Ishikawa (cell line): ENCODE results near the gene CACNA1C.

Experiments used
- CEBPB ChIP-seq: IDR thresholded peaks from 2 replicates; pipeline ENCODE4 v1.6.1; 2012
- CREB1 ChIP-seq: IDR thresholded peaks from 2 replicates; pipeline ENCODE4 v1.6.1; 2012; ENCODE audit warnings: low read depth
- EGR1 ChIP-seq: IDR thresholded peaks from 2 replicates; pipeline ENCODE4 v1.6.1; 2012
- EP300 ChIP-seq: IDR thresholded peaks from 2 replicates; pipeline ENCODE4 v1.6.1; 2012; ENCODE audit warnings: borderline replicate concordance
- FOXM1 ChIP-seq: IDR thresholded peaks from 2 replicates; pipeline ENCODE4 v1.6.1; 2012; ENCODE audit warnings: low read depth, borderline replicate concordance
- MAX ChIP-seq: IDR thresholded peaks from 2 replicates; pipeline ENCODE4 v1.6.1; 2012
- NFIC ChIP-seq: IDR thresholded peaks from 2 replicates; pipeline ENCODE4 v1.6.1; 2012
- RAD21 ChIP-seq: IDR thresholded peaks from 2 replicates; pipeline ENCODE4 v1.6.1; 2012; ENCODE audit warnings: low read depth
- TAF1 ChIP-seq: IDR thresholded peaks from 2 replicates; pipeline ENCODE4 v1.6.1; 2012; ENCODE audit warnings: low read depth, mild to moderate bottlenecking
- TCF12 ChIP-seq: IDR thresholded peaks from 2 replicates; pipeline ENCODE4 v1.6.1; 2012; ENCODE audit warnings: low read depth
- TEAD4 ChIP-seq: IDR thresholded peaks from 2 replicates; pipeline ENCODE4 v1.6.1; 2012
- YY1 ChIP-seq: IDR thresholded peaks from 2 replicates; pipeline ENCODE4 v1.6.1; 2012; ENCODE audit warnings: low read depth
- ZBTB7A ChIP-seq: IDR thresholded peaks from 2 replicates; pipeline ENCODE4 v1.6.1; 2012; ENCODE audit warnings: low read depth
- TF ChIP-seq, protein P1 (sequence below): IDR thresholded peaks from 2 replicates; pipeline ENCODE4 v1.6.1; 2012
- TF ChIP-seq, protein P2 (sequence below): IDR thresholded peaks from 2 replicates; pipeline ENCODE4 v1.6.1; 2012; ENCODE audit warnings: low read depth, mild to moderate bottlenecking

CACNA1C gene

GRCh38 chr12:2562400-2562799 lies 509.6 kb downstream of the CACNA1C start:
- TF ChIP-seq EP300 (no peak), TAF1 (no peak), NFIC (no peak), TEAD4 (no peak), YY1 (no peak), RAD21 (no peak), CREB1 (no peak), CEBPB (no peak)

DNA sequence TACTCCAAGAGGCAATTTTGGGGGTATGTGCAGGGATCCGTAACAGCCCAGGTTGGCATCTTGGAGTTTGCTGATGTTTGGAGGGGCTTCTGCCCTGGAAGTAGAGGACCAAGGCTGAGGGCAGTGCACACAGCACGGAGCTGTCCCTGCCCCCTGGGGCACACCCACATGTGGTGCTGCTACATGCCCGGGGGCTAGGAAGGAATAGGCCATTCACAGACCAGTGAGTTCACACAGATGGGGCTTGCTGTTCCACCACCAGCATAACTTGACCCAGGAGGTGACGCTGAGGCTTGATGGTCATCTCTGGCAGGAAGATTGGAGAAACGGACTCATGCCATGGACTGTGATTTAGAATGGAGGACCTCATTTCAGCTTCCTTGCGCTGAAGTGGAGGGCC lies 510.9 kb downstream of the CACNA1C start:
- TF ChIP-seq FOXM1 (no peak), EP300 (no peak), YY1 (no peak), ZBTB7A (no peak), MAX (no peak), CEBPB (no peak), NFIC (no peak), TEAD4 (no peak), TAF1 (no peak), EGR1 (no peak)
- TF ChIP-seq, protein P1, sequence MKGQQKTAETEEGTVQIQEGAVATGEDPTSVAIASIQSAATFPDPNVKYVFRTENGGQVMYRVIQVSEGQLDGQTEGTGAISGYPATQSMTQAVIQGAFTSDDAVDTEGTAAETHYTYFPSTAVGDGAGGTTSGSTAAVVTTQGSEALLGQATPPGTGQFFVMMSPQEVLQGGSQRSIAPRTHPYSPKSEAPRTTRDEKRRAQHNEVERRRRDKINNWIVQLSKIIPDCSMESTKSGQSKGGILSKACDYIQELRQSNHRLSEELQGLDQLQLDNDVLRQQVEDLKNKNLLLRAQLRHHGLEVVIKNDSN: no peak
- TF ChIP-seq, protein P2, sequence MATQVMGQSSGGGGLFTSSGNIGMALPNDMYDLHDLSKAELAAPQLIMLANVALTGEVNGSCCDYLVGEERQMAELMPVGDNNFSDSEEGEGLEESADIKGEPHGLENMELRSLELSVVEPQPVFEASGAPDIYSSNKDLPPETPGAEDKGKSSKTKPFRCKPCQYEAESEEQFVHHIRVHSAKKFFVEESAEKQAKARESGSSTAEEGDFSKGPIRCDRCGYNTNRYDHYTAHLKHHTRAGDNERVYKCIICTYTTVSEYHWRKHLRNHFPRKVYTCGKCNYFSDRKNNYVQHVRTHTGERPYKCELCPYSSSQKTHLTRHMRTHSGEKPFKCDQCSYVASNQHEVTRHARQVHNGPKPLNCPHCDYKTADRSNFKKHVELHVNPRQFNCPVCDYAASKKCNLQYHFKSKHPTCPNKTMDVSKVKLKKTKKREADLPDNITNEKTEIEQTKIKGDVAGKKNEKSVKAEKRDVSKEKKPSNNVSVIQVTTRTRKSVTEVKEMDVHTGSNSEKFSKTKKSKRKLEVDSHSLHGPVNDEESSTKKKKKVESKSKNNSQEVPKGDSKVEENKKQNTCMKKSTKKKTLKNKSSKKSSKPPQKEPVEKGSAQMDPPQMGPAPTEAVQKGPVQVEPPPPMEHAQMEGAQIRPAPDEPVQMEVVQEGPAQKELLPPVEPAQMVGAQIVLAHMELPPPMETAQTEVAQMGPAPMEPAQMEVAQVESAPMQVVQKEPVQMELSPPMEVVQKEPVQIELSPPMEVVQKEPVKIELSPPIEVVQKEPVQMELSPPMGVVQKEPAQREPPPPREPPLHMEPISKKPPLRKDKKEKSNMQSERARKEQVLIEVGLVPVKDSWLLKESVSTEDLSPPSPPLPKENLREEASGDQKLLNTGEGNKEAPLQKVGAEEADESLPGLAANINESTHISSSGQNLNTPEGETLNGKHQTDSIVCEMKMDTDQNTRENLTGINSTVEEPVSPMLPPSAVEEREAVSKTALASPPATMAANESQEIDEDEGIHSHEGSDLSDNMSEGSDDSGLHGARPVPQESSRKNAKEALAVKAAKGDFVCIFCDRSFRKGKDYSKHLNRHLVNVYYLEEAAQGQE: no peak

DNA sequence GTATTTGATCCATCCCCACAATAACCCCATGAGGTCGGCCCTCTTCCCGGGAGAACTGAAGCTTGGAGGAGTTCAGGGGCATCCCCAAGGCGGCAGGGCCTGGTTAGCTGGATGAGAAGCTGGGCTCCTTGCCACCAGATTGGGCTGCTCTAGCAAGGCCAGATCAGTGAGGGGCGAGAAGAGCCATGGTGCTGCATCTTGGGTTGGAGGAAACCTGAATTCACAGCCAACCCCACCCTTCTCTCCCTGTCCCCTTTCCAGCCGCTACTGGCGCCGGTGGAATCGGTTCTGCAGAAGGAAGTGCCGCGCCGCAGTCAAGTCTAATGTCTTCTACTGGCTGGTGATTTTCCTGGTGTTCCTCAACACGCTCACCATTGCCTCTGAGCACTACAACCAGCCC lies 513.4 kb downstream of the CACNA1C start:
- TF ChIP-seq MAX (no peak), TAF1 (no peak), FOXM1 (no peak), CREB1 (no peak), TCF12 (no peak), TEAD4 (no peak)

DNA sequence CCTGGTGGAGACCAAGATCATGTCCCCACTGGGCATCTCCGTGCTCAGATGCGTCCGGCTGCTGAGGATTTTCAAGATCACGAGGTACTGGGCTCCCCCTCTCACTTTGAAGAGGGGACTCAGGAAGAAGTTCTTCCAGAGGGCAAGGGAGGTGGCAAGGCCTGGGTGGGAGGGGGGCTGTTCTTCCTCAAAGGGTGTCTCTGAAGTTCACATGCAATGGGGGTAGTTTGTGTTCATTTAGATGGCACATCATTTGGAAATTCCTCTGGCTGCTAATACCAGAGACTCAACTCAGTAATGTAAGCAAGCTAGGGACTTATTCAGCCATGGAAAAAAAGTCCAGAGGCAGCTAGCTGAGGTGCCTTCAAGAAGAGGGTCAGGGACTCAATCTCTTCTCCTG lies 514.9 kb downstream of the CACNA1C start:
- no peak for TF ChIP-seq CREB1
- TF ChIP-seq EGR1: no peak
- TF ChIP-seq, protein P1: no peak
- no peak for TF ChIP-seq EP300
- TF ChIP-seq NFIC: no peak
- no peak for TF ChIP-seq TAF1
- TF ChIP-seq, protein P2: no peak
- no peak for TF ChIP-seq TEAD4
- no peak for TF ChIP-seq MAX
- no peak for TF ChIP-seq YY1
- no peak for TF ChIP-seq TCF12
- TF ChIP-seq RAD21: no peak
- TF ChIP-seq FOXM1: no peak

GRCh38 chr12:2570562-2570961 lies 517.8 kb downstream of the CACNA1C start:
- no peak for TF ChIP-seq TCF12
- TF ChIP-seq TEAD4: no peak
- TF ChIP-seq MAX: no peak
- TF ChIP-seq, protein P2: no peak
- no peak for TF ChIP-seq CREB1
- no peak for TF ChIP-seq ZBTB7A
- TF ChIP-seq EGR1: no peak
- TF ChIP-seq FOXM1: no peak
- no peak for TF ChIP-seq TAF1
- TF ChIP-seq, protein P1: no peak
